SK-N-SH (cell line): ENCODE measurements around the gene UHMK1. TPM values are rescaled to one million over a fixed set of nuclear protein-coding genes. Genes with fewer than 3 reads are reported as not detected.

Source experiments
- CTCF ChIA-PET: fragments of 300-600, 350-600 bp; formaldehyde crosslinking; extraction: SDS; loops from one replicate; lab custom pipeline; 2021; lab: Yijun Ruan, JAX
- POLR2A ChIA-PET: fragments of 350-600 bp; sonication (Branson Sonifier 250); formaldehyde crosslinking; extraction: SDS; loops from one replicate; lab custom pipeline; 2020; ENCODE audit warnings: antibody characterized with exemption, inconsistent platforms; lab: Yijun Ruan, JAX
- DNase-seq: peaks from one replicate; pipeline ENCODE4 v3.0.0; 2012
- H2AFZ ChIP-seq: fragments of 200-600 bp; sonication (generic); 2 replicates; pipeline ENCODE4 v1.8.1; 2016; ENCODE audit warnings: antibody characterized with exemption, mild to moderate bottlenecking, low read depth
- H3F3A ChIP-seq: fragments of 200-600 bp; sonication (generic); replicated peaks from 2 replicates; pipeline ENCODE3; 2016; ENCODE audit warnings: antibody characterized with exemption, mild to moderate bottlenecking; ENCODE audit not compliant: insufficient read depth
- H3K27ac ChIP-seq, 2 experiments: fragments of 200-500 bp in 1 of 2; fragments of 200-600 bp in 1 of 2; sonication (Bioruptor generic) in 1 of 2; sonication (generic), shearing (Covaris generic) in 1 of 2; 2 replicates each; pipeline versions ENCODE4 v1.5.1 to v1.6.1; 2014 to 2016; ENCODE audit warnings: low read depth in 2 of 2, inconsistent platforms in 1 of 2, low read length in 1 of 2, mild to moderate bottlenecking in 1 of 2, mixed read lengths in 1 of 2
- H3K27me3 ChIP-seq: fragments of 200-600 bp; sonication (generic), shearing (Covaris generic); 2 replicates; pipeline ENCODE4 v1.6.1; 2016; ENCODE audit warnings: mixed run types; ENCODE audit not compliant: insufficient read depth
- H3K36me3 ChIP-seq, 2 experiments: fragments of 200-500 bp in 1 of 2; fragments of 200-600 bp in 1 of 2; sonication (Bioruptor generic) in 1 of 2; sonication (generic) in 1 of 2; replicated peaks in 1 of 2; 2 replicates each; pipeline versions ENCODE3 to v1.5.1; 2014 to 2016; ENCODE audit warnings: low read length in 1 of 2, mild to moderate bottlenecking in 1 of 2; ENCODE audit not compliant: insufficient read depth in 2 of 2, control insufficient read depth in 1 of 2
- H3K4me1 ChIP-seq, 2 experiments: fragments of 200-500 bp in 1 of 2; fragments of 200-600 bp in 1 of 2; sonication (Bioruptor generic) in 1 of 2; sonication (generic), shearing (Covaris generic) in 1 of 2; 2 replicates each; pipeline versions ENCODE4 v1.5.1 to v1.6.1; 2014 to 2016; ENCODE audit warnings: low read depth in 1 of 2, low read length in 1 of 2, mixed run types in 1 of 2; ENCODE audit not compliant: insufficient read depth in 2 of 2, control insufficient read depth in 1 of 2
- H3K4me2 ChIP-seq: fragments of 200-600 bp; sonication (generic), shearing (Covaris generic); 2 replicates; pipeline ENCODE4 v1.6.1; 2017; ENCODE audit warnings: mixed run types
- H3K4me3 ChIP-seq, 2 experiments: fragments of 200-500 bp in 1 of 2; fragments of 200-600 bp in 1 of 2; sonication (Bioruptor generic) in 1 of 2; sonication (generic), shearing (Covaris generic) in 1 of 2; 2 replicates each; pipeline versions ENCODE4 v1.5.1 to v1.8.1; 2014 to 2016; ENCODE audit warnings: low read depth in 2 of 2, inconsistent platforms in 1 of 2, low read length in 1 of 2, mild to moderate bottlenecking in 1 of 2, mixed read lengths in 1 of 2, moderate library complexity in 1 of 2
- H3K79me2 ChIP-seq: fragments of 200-600 bp; sonication (generic); 2 replicates; pipeline ENCODE4 v1.8.1; 2017; ENCODE audit warnings: mild to moderate bottlenecking; ENCODE audit not compliant: insufficient read depth
- H3K9ac ChIP-seq: fragments of 200-600 bp; sonication (generic); 2 replicates; pipeline ENCODE4 v1.6.1; 2017; ENCODE audit warnings: mixed run types
- H3K9me2 ChIP-seq: fragments of 200-600 bp; sonication (generic); 2 replicates; pipeline ENCODE4 v1.6.1; 2017; ENCODE audit warnings: mixed run types
- H3K9me3 ChIP-seq: fragments of 200-600 bp; sonication (generic); 2 replicates; pipeline ENCODE4 v1.6.1; 2017; ENCODE audit warnings: mixed run types, mild to moderate bottlenecking, moderate library complexity
- H4K20me1 ChIP-seq: fragments of 200-600 bp; sonication (generic); 2 replicates; pipeline ENCODE4 v1.6.1; 2017; ENCODE audit warnings: mild to moderate bottlenecking, mixed run types; ENCODE audit not compliant: insufficient read depth
- EZH2phosphoT487 ChIP-seq: fragments of 200-600 bp; sonication (generic); IDR thresholded peaks from 2 replicates; pipeline ENCODE4 v1.6.1; 2017; ENCODE audit warnings: low read depth, mixed run types, mild to moderate bottlenecking, antibody characterized with exemption, moderate library complexity, borderline replicate concordance
- FOSL2 ChIP-seq: IDR thresholded peaks from 2 replicates; pipeline ENCODE4 v1.4.0; 2012; ENCODE audit warnings: low read depth, mild to moderate bottlenecking, moderate library complexity, borderline replicate concordance
- FOXJ3 ChIP-seq: sonication (generic); formaldehyde crosslinking; IDR thresholded peaks from 2 replicates; pipeline ENCODE4 v1.5.1; 2020; ENCODE audit warnings: mild to moderate bottlenecking, missing genetic modification reagents
- RFX5 ChIP-seq: IDR thresholded peaks from 2 replicates; pipeline ENCODE4 v1.6.1; 2012; ENCODE audit warnings: mild to moderate bottlenecking, improper control_type of control experiment, low read length
- RXRA ChIP-seq: IDR thresholded peaks from 2 replicates; pipeline ENCODE4 v1.4.0; 2012; ENCODE audit warnings: low read depth, mild to moderate bottlenecking, borderline replicate concordance
- SIN3A ChIP-seq: IDR thresholded peaks from 2 replicates; pipeline ENCODE4 v1.6.1; 2012; ENCODE audit warnings: low read depth, mild to moderate bottlenecking, low read length, moderate library complexity, borderline replicate concordance
- TAF1 ChIP-seq: IDR thresholded peaks from 2 replicates; pipeline ENCODE4 v1.6.1; 2012; ENCODE audit warnings: low read depth, mild to moderate bottlenecking, low read length, moderate library complexity, borderline replicate concordance
- WGBS: methylation state at CpG from one replicate; pipeline ENCODE4 v1.1.6; 2017; ENCODE audit warnings: low lambda C conversion rate; 5-methylcytosine and 5-hydroxymethylcytosine counted together
- polyA plus RNA-seq, 3 experiments: library from polyadenylated mRNA; depleted of rRNA; stranded (reverse); fragments of >200 nt; gene quantifications; 2 replicates each; pipeline ENCODE4 v1.2.3, GENCODE V29; 2012
- TF ChIP-seq, protein P1 (sequence below): IDR thresholded peaks from 2 replicates; pipeline ENCODE4 v1.4.0; 2012; ENCODE audit warnings: low read depth
- TF ChIP-seq, protein P2 (sequence below): fragments of 200-600 bp; sonication (generic); IDR thresholded peaks from 2 replicates; pipeline ENCODE4 v1.6.1; 2017; ENCODE audit warnings: antibody characterized with exemption, mild to moderate bottlenecking, moderate library complexity
- TF ChIP-seq, protein P3 (sequence below): IDR thresholded peaks from 2 replicates; pipeline ENCODE4 v1.4.0; 2012; ENCODE audit warnings: low read depth, borderline replicate concordance

Gene UHMK1
- polyA plus RNA-seq, 1 of the 3 experiments (the other 2 are of a cell fraction): 7.4 TPM

DNA sequence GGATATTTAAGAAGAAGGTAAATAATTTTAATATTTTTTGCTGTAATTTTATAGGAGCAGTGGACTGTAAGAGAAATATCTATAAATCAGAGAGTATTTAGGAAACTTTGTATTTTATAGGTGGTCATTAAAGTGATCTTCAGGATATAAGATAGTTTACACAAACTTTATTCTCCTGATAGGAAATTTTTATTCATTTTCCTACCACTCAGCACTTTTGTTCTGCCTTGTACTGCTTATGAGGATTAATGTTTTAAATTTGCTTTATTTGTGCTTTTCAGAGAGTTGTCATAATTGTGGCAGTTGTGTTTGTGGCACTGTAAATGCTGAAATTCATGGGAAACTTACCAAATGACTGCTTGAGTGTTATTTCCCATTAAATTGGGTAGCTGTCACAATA, 29.7 kb downstream of the UHMK1 start:
- CTCF ChIA-PET: interaction anchor here (1.4 to 1.5 kb wide), 2 partner anchors 9 to 11 kb away, joined by 3 to 7 read pairs; no protein-coding TSS in a partner anchor

DNA sequence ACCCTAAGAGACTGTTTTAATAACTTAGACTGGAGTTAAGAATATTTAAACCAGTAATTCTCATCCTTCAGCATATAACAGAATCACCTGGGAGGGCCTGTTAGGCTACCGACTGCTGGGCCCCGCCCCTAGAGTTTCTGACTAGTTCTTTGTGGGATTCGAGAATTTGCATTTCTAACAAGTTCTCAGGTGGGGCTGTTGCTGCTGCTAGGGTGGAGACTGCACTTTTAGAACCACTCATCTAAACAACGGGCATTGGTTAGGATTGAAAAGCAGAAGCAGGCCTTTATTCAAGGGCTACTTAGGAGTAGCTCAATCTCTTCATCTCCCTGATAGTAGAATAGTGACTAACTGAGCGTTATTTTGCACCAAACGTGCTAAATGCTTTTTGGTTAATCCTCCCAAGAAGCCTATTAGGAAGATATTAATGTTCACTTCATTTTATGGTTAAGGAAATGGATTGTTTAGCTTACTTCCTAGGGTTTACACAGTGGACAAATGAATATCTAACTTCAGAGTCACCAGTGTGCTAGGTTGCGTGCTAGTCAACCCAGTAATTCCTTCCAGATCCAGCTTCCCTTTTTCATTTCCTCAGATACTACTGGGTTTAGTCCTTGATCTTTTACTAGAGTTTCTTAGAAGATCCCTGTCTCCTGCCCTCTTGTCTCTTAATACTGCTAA, 32.8 kb downstream of the UHMK1 start:
- 85% methylated on average over 7 of the region's 7 CpGs for WGBS
- no peak overlapping the region for H3K4me3 ChIP-seq
- H2AFZ ChIP-seq: no peak overlapping the region
- H3K9ac ChIP-seq: no peak overlapping the region
- no peaks in the 10 kb centered on the region for H3K9me3 ChIP-seq
- H3K36me3 ChIP-seq: peaks cover 17 to 41% of the 10 kb centered on the region in 2 experiments
- H3K4me2 ChIP-seq: no peak overlapping the region
- ChIA-PET POLR2A (no interaction called here), CTCF (no interaction called here)
- H3K4me1 ChIP-seq: no peaks in the 10 kb centered on the region; a peak in 1 of 4 replicates
- H4K20me1 ChIP-seq: no peaks in the 10 kb centered on the region
- no peak overlapping the region for H3K27ac ChIP-seq
- H3K27me3 ChIP-seq: no peaks in the 10 kb centered on the region
- TF ChIP-seq FOXJ3 (CRISPR knock-in tag) (no peak), RXRA (no peak), EZH2phosphoT487 (no peak), TAF1 (no peak), SIN3A (no peak)
- TF ChIP-seq, protein P1, sequence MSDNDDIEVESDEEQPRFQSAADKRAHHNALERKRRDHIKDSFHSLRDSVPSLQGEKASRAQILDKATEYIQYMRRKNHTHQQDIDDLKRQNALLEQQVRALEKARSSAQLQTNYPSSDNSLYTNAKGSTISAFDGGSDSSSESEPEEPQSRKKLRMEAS: no peak
- no peaks in the 10 kb centered on the region for H3K9me2 ChIP-seq
- no peak for DNase-seq
- H3F3A ChIP-seq: peaks cover 9% of the 10 kb centered on the region
- peaks cover 9% of the 10 kb centered on the region; the same call in 1 of the 2 replicates for H3K79me2 ChIP-seq

More for the DNA sequence above, 29.7 kb downstream of the UHMK1 start:
- DNase-seq: no peak
- no peaks in the 10 kb centered on the region for H3K9me2 ChIP-seq
- H4K20me1 ChIP-seq: no peaks in the 10 kb centered on the region
- POLR2A ChIA-PET: no interaction called here
- no peaks in the 10 kb centered on the region for H3K9me3 ChIP-seq
- no peak overlapping the region for H2AFZ ChIP-seq
- H3K79me2 ChIP-seq: peaks cover 9% of the 10 kb centered on the region; the same call in 1 of the 2 replicates
- peaks cover 44 to 69% of the 10 kb centered on the region in 2 experiments for H3K36me3 ChIP-seq
- H3K27ac ChIP-seq: no peak overlapping the region
- no peak overlapping the region for H3K4me3 ChIP-seq
- H3K9ac ChIP-seq: no peak overlapping the region
- H3K27me3 ChIP-seq: no peaks in the 10 kb centered on the region
- no peak overlapping the region for H3K4me2 ChIP-seq
- H3K4me1 ChIP-seq: no peaks in the 10 kb centered on the region; a peak in 1 of 4 replicates
- peaks cover 4% of the 10 kb centered on the region for H3F3A ChIP-seq
- TF ChIP-seq RFX5 (no peak), FOSL2 (no peak)
- TF ChIP-seq, protein P2, sequence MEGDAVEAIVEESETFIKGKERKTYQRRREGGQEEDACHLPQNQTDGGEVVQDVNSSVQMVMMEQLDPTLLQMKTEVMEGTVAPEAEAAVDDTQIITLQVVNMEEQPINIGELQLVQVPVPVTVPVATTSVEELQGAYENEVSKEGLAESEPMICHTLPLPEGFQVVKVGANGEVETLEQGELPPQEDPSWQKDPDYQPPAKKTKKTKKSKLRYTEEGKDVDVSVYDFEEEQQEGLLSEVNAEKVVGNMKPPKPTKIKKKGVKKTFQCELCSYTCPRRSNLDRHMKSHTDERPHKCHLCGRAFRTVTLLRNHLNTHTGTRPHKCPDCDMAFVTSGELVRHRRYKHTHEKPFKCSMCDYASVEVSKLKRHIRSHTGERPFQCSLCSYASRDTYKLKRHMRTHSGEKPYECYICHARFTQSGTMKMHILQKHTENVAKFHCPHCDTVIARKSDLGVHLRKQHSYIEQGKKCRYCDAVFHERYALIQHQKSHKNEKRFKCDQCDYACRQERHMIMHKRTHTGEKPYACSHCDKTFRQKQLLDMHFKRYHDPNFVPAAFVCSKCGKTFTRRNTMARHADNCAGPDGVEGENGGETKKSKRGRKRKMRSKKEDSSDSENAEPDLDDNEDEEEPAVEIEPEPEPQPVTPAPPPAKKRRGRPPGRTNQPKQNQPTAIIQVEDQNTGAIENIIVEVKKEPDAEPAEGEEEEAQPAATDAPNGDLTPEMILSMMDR: no peak
- TF ChIP-seq, protein P3, sequence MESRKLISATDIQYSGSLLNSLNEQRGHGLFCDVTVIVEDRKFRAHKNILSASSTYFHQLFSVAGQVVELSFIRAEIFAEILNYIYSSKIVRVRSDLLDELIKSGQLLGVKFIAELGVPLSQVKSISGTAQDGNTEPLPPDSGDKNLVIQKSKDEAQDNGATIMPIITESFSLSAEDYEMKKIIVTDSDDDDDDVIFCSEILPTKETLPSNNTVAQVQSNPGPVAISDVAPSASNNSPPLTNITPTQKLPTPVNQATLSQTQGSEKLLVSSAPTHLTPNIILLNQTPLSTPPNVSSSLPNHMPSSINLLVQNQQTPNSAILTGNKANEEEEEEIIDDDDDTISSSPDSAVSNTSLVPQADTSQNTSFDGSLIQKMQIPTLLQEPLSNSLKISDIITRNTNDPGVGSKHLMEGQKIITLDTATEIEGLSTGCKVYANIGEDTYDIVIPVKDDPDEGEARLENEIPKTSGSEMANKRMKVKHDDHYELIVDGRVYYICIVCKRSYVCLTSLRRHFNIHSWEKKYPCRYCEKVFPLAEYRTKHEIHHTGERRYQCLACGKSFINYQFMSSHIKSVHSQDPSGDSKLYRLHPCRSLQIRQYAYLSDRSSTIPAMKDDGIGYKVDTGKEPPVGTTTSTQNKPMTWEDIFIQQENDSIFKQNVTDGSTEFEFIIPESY: no peak
